ENCODE measurements around the gene TBCCD1. TPM values are rescaled to one million over a fixed set of nuclear protein-coding genes. Genes with fewer than 3 reads are reported as not detected.

TBCCD1 gene
- total and polyA plus RNA-seq, 2 of the 8 experiments (the other 6 are each of a cell fraction or from before 2014, with no cell fraction given): 11.3 to 13.9 TPM

DNA sequence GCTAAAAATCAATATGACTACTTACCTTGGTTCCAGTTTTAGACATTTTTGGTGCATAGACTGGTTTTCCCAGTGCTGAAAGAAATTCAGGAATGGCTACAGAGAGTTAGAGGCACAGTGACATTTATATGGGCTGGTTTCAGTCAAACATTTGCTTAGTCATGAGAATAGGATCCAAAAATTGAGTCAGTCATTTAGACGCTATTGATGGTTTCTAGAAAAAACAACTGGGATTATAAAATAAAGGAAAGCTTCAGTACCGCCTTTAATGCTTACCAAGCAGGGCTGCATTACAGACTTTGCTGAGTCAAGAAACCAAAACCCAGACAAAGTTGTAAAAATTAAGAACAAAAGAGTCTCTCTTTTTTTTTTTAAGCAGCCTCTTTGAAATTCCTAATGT lies 22.9 kb downstream of the TBCCD1 start, which contains the start of gene CRYGS:
TSS of gene CRYGS (minus strand) at position 100 of the 400 bp plus-strand sequence. CDS start at position 46, 54 bp downstream.
- Histone ChIP-seq H3K79me1 (ENCODE audit: low read depth, low read length) (no peaks in the 10 kb centered on the region), H3K23me2 (ENCODE audit: low read depth, low read length) (no peaks in the 10 kb centered on the region), H3K14ac (ENCODE audit: insufficient read length) (no peak within 1 kb of the TSS), H2BK15ac (ENCODE audit: low read length) (no peak within 1 kb of the TSS), H3K4me3 (ENCODE audit: extremely low read depth in 1 of 4, insufficient read depth in 2 of 4, low read depth in 3 of 4, low read length in 4 of 4) (no peak within 1 kb of the TSS), H3K9ac (replicated peaks in 1 of 4; ENCODE audit: extremely low read depth in 1 of 4, low read depth in 3 of 4, low read length in 3 of 4) (no peak within 1 kb of the TSS), H2AFZ (ENCODE audit: low read length) (no peak within 1 kb of the TSS), H4K20me1 (replicated peaks in 1 of 2; ENCODE audit: control insufficient read depth in 1 of 2, insufficient read depth in 2 of 2, low read length in 2 of 2) (no peaks in the 10 kb centered on the region), H2BK12ac (ENCODE audit: low read depth, low read length) (no peak within 1 kb of the TSS), H2BK120ac (replicated peaks; ENCODE audit: low read depth, low read length) (no peak within 1 kb of the TSS), H4K91ac (replicated peaks; ENCODE audit: insufficient read length, low read length) (no peak within 1 kb of the TSS), H3K56ac (replicated peaks; ENCODE audit: insufficient read length, low read depth, low read length) (no peak within 1 kb of the TSS), H3K4me1 (replicated peaks in 1 of 4; ENCODE audit: control insufficient read depth in 3 of 4, insufficient read depth in 4 of 4, low read length in 3 of 4) (no peaks in the 10 kb centered on the region), H3K9me3 (ENCODE audit: insufficient read depth in 2 of 2, low read depth in 1 of 2, low read length in 1 of 2) (no peaks in the 10 kb centered on the region), H3K27me3 (replicated peaks in 1 of 4; ENCODE audit: control insufficient read depth in 3 of 4, extremely low read depth in 1 of 4, insufficient read depth in 3 of 4, low read length in 3 of 4) (no peaks in the 10 kb centered on the region), H3K27ac (ENCODE audit: low read depth, low read length) (no peak within 1 kb of the TSS), H3K18ac (ENCODE audit: extremely low read depth, low read length) (no peak within 1 kb of the TSS), H3K79me2 (ENCODE audit: control insufficient read depth in 1 of 2, insufficient read depth in 2 of 2, low read length in 2 of 2) (no peaks in the 10 kb centered on the region), H4K5ac (ENCODE audit: insufficient read length, low read depth, low read length) (no peak within 1 kb of the TSS), H2BK5ac (ENCODE audit: low read depth, low read length) (no peak within 1 kb of the TSS), H2AK5ac (ENCODE audit: low read depth, low read length) (no peak within 1 kb of the TSS), H2BK20ac (ENCODE audit: low read length) (no peak within 1 kb of the TSS), H3K4me2 (ENCODE audit: insufficient read depth in 1 of 2, low read depth in 2 of 2, low read length in 2 of 2) (no peak within 1 kb of the TSS), H3K23ac (ENCODE audit: insufficient read length) (no peak within 1 kb of the TSS), H4K8ac (ENCODE audit: extremely low read depth, insufficient read depth, low read length) (no peak within 1 kb of the TSS), H3K4ac (replicated peaks; ENCODE audit: insufficient read length, low read depth, low read length) (no peak within 1 kb of the TSS), H3K36me3 (ENCODE audit: control insufficient read depth in 2 of 4, insufficient read depth in 4 of 4, low read length in 3 of 4) (0 out of 8 replicates have a peak, but pooled peaks cover 0 to 3% (median 0%) of the 10 kb centered on the region in 4 experiments)
- DNase-seq (ENCODE audit: low read depth in 1 of 2, low spot score in 2 of 2): no peak
- ChIA-PET CTCF (ENCODE audit: partially characterized antibody) (no interaction called here), POLR2A (ENCODE audit: partially characterized antibody) (interaction anchor here (0.6 to 1.3 kb wide), 2 partner anchors 43 to 246 kb away, joined by 3 to 4 read pairs; no protein-coding TSS in a partner anchor)
- 86% methylated on average over 2 of the region's 2 CpGs; no CpG with 5 or more reads in 1 of the 2 experiments for WGBS, 2 experiments (ENCODE audit: extremely low coverage in 1 of 2, insufficient coverage in 1 of 2, insufficient read length in 1 of 2, insufficient replicate concordance in 2 of 2, low coverage in 1 of 2, low lambda C conversion rate in 2 of 2, missing lambda C conversion rate in 1 of 2)
- no peak for FAIRE-seq
- TF ChIP-seq ZNF274 (IDR thresholded peaks at IDR 0.05; ENCODE audit: borderline replicate concordance, extremely low read depth, low read length) (no peak), SIX5 (IDR thresholded peaks at IDR 0.05; ENCODE audit: low read depth, low read length) (no peak), ATF3 (IDR thresholded peaks at IDR 0.05; ENCODE audit: insufficient read depth, low read depth, low read length) (no peak), EZH2 (IDR thresholded peaks at IDR 0.05; ENCODE audit: low read depth, low read length, severe bottlenecking) (no peak), SIRT6 (IDR thresholded peaks at IDR 0.05; ENCODE audit: low read length) (no peak)
